CD8-positive, alpha-beta memory T cell (primary cell): ENCODE measurements around the gene CLCN4. TPM values are rescaled to one million over a fixed set of nuclear protein-coding genes. Genes with fewer than 3 reads are reported as not detected.
A peak's percentile ranks its signal among the peaks of the same experiment; 100 is the strongest.

Experiments
- CTCF ChIA-PET: fragments of 350-600 bp; sonication (Branson Sonifier 250); formaldehyde crosslinking; loops from one replicate; lab custom pipeline; 2021; ENCODE audit warnings: antibody characterized with exemption; lab: Charles Lee
- POLR2A ChIA-PET: fragments of 350-600 bp; sonication (Branson Sonifier 250); formaldehyde crosslinking; loops from one replicate; lab custom pipeline; 2021; ENCODE audit warnings: antibody characterized with exemption; lab: Charles Lee
- DNase-seq, 5 donors: peaks; one replicate each; pipeline versions ENCODE4 v3.0.0 to v3.0.0-alpha.2; 2020 to 2022; ENCODE audit warnings: mixed read lengths in 1 of 5
- H3K27ac ChIP-seq: one replicate; pipeline ENCODE4 v1.7.0; 2013; ENCODE audit warnings: low read depth, mild to moderate bottlenecking, low read length, moderate library complexity
- H3K27me3 ChIP-seq: 2 replicates; pipeline ENCODE4 v1.7.0; 2013; ENCODE audit warnings: low read length, mild to moderate bottlenecking; ENCODE audit not compliant: insufficient read depth, poor library complexity, severe bottlenecking
- H3K36me3 ChIP-seq: 2 replicates; pipeline ENCODE4 v1.7.0; 2013; ENCODE audit warnings: mild to moderate bottlenecking, low read length, moderate library complexity; ENCODE audit not compliant: insufficient read depth
- H3K4me1 ChIP-seq: 2 replicates; pipeline ENCODE4 v1.7.0; 2013; ENCODE audit warnings: mild to moderate bottlenecking, low read length, moderate library complexity; ENCODE audit not compliant: insufficient read depth
- H3K4me3 ChIP-seq: 2 replicates; pipeline ENCODE4 v1.7.0; 2013; ENCODE audit warnings: mild to moderate bottlenecking, low read length
- H3K9me3 ChIP-seq: 2 replicates; pipeline ENCODE4 v1.7.0; 2013; ENCODE audit warnings: mild to moderate bottlenecking, low read length
- H3K27ac Mint-ChIP-seq, 8 donors: one replicate each; pipeline ENCODE4 v1.8.0; 2020 to 2021; ENCODE audit warnings: mixed read lengths in 8 of 8, mild to moderate bottlenecking in 6 of 8, inconsistent platforms in 3 of 8, moderate library complexity in 3 of 8
- H3K27me3 Mint-ChIP-seq, 2 donors: one replicate each; pipeline ENCODE4 v1.8.0; 2020 to 2021; ENCODE audit warnings: mixed read lengths in 2 of 2, mild to moderate bottlenecking in 1 of 2, moderate library complexity in 1 of 2
- H3K36me3 Mint-ChIP-seq, 3 donors: one replicate each; pipeline ENCODE4 v1.8.0; 2020 to 2021; ENCODE audit warnings: mixed read lengths in 3 of 3, inconsistent platforms in 1 of 3, mild to moderate bottlenecking in 1 of 3
- H3K4me1 Mint-ChIP-seq, 3 donors: one replicate each; pipeline ENCODE4 v1.8.0; 2020 to 2021; ENCODE audit warnings: mixed read lengths in 3 of 3, inconsistent platforms in 1 of 3, mild to moderate bottlenecking in 1 of 3
- H3K4me3 Mint-ChIP-seq, 7 donors: one replicate each; pipeline ENCODE4 v1.8.0; 2020 to 2021; ENCODE audit warnings: mixed read lengths in 7 of 7, mild to moderate bottlenecking in 6 of 7, moderate library complexity in 4 of 7, inconsistent platforms in 2 of 7
- H3K9me3 Mint-ChIP-seq, 5 donors: one replicate each; pipeline ENCODE4 v1.8.0; 2020 to 2022; ENCODE audit warnings: mixed read lengths in 5 of 5, mild to moderate bottlenecking in 3 of 5, moderate library complexity in 2 of 5, inconsistent platforms in 1 of 5
- polyA plus RNA-seq: library from polyadenylated mRNA; unstranded; fragments of 300-500 nt; fragmentation: Illumina TruSeq; gene quantifications from one replicate; pipeline ENCODE4 v1.2.3, GENCODE V29; 2021
- total RNA-seq, 2 experiments: library from RNA; stranded (reverse); gene quantifications; one replicate each; pipeline ENCODE4 v1.2.3, GENCODE V29; 2021

The CLCN4 gene
- total and polyA plus RNA-seq, 3 experiments from 2014 or later: 0.04 to 0.20 TPM; not detected in 1

- H3K36me3 ChIP-seq: no peaks in the 10 kb centered on the region
- peaks cover 11 to 17% of the 10 kb centered on the region in 2 donors for H3K27me3 Mint-ChIP-seq
- H3K4me3 ChIP-seq: no peak overlapping the region
- no peaks in the 10 kb centered on the region for H3K4me1 ChIP-seq
- peaks cover 0 to 11% (median 6%) of the 10 kb centered on the region in 3 donors for H3K4me1 Mint-ChIP-seq
- ChIA-PET CTCF (no interaction called here), POLR2A (no interaction called here)
- H3K4me3 Mint-ChIP-seq: no peak overlapping the region
- H3K9me3 Mint-ChIP-seq: peaks cover 0 to 1% (median 0%) of the 10 kb centered on the region in 5 donors
- H3K27me3 ChIP-seq: no peaks in the 10 kb centered on the region
- H3K9me3 ChIP-seq: no peaks in the 10 kb centered on the region
- no peak for DNase-seq
- no peak overlapping the region for H3K27ac ChIP-seq
- H3K27ac Mint-ChIP-seq: no peak overlapping the region
- no peaks in the 10 kb centered on the region for H3K36me3 Mint-ChIP-seq
Measured at GRCh38 chrX:10169175-10169574, 12.4 kb downstream of the CLCN4 start.

GRCh38 chrX:10171249-10171648 lies 14.5 kb downstream of the CLCN4 start:
- Mint-ChIP-seq H3K27ac (no peak overlapping the region), H3K27me3 (peaks cover 20 to 22% of the 10 kb centered on the region in 2 donors), H3K36me3 (no peaks in the 10 kb centered on the region), H3K9me3 (no peaks in the 10 kb centered on the region), H3K4me3 (no peak overlapping the region), H3K4me1 (peaks cover 0 to 11% (median 6%) of the 10 kb centered on the region in 3 donors)
- POLR2A ChIA-PET: no interaction called here
- Histone ChIP-seq H3K4me3 (no peak overlapping the region), H3K9me3 (no peaks in the 10 kb centered on the region), H3K36me3 (no peaks in the 10 kb centered on the region), H3K27ac (no peak overlapping the region), H3K27me3 (no peaks in the 10 kb centered on the region), H3K4me1 (no peaks in the 10 kb centered on the region)
- CTCF ChIA-PET: no interaction called here
- DNase-seq: no peak

- peaks cover 0 to under 1% (median 0%) of the 10 kb centered on the region in 3 donors for H3K4me1 Mint-ChIP-seq
- Histone ChIP-seq H3K27ac (no peak overlapping the region), H3K4me3 (no peak overlapping the region), H3K36me3 (no peaks in the 10 kb centered on the region), H3K4me1 (no peaks in the 10 kb centered on the region), H3K27me3 (no peaks in the 10 kb centered on the region), H3K9me3 (no peaks in the 10 kb centered on the region)
- DNase-seq: no peak
- POLR2A ChIA-PET: no interaction called here
- H3K9me3 Mint-ChIP-seq: no peaks in the 10 kb centered on the region
- no peak overlapping the region for H3K27ac Mint-ChIP-seq
- H3K27me3 Mint-ChIP-seq: peaks cover 22 to 30% of the 10 kb centered on the region in 2 donors
- H3K36me3 Mint-ChIP-seq: no peaks in the 10 kb centered on the region
- CTCF ChIA-PET: no interaction called here
- H3K4me3 Mint-ChIP-seq: no peak overlapping the region
Measured at GRCh38 chrX:10172877-10173276, 16.1 kb downstream of the CLCN4 start.

- no peaks in the 10 kb centered on the region for H3K9me3 ChIP-seq
- Mint-ChIP-seq H3K27ac (no peak overlapping the region), H3K9me3 (no peaks in the 10 kb centered on the region), H3K36me3 (no peaks in the 10 kb centered on the region), H3K27me3 (peaks cover 22 to 30% of the 10 kb centered on the region in 2 donors), H3K4me1 (no peaks in the 10 kb centered on the region), H3K4me3 (no peak overlapping the region)
- H3K27me3 ChIP-seq: no peaks in the 10 kb centered on the region
- no peaks in the 10 kb centered on the region for H3K36me3 ChIP-seq
- no peak overlapping the region for H3K4me3 ChIP-seq
- no peak for DNase-seq
- ChIA-PET POLR2A (no interaction called here), CTCF (no interaction called here)
- no peaks in the 10 kb centered on the region for H3K4me1 ChIP-seq
- no peak overlapping the region for H3K27ac ChIP-seq
Measured at GRCh38 chrX:10173331-10173900, 16.6 kb downstream of the CLCN4 start.

- Histone ChIP-seq H3K36me3 (no peaks in the 10 kb centered on the region), H3K27me3 (no peaks in the 10 kb centered on the region), H3K4me1 (no peaks in the 10 kb centered on the region), H3K27ac (no peak overlapping the region), H3K9me3 (no peaks in the 10 kb centered on the region), H3K4me3 (no peak overlapping the region)
- CTCF ChIA-PET: no interaction called here
- POLR2A ChIA-PET: no interaction called here
- H3K36me3 Mint-ChIP-seq: no peaks in the 10 kb centered on the region
- H3K4me3 Mint-ChIP-seq: no peak overlapping the region
- H3K9me3 Mint-ChIP-seq: no peaks in the 10 kb centered on the region
- peaks cover 20 to 30% of the 10 kb centered on the region in 2 donors for H3K27me3 Mint-ChIP-seq
- DNase-seq: no peak
- H3K27ac Mint-ChIP-seq: no peak overlapping the region
- H3K4me1 Mint-ChIP-seq: no peaks in the 10 kb centered on the region
Measured at GRCh38 chrX:10174051-10174450, 17.3 kb downstream of the CLCN4 start.

- Mint-ChIP-seq H3K27ac (no peak overlapping the region), H3K36me3 (no peaks in the 10 kb centered on the region), H3K4me3 (no peak overlapping the region), H3K9me3 (no peaks in the 10 kb centered on the region), H3K27me3 (peaks cover 21 to 30% of the 10 kb centered on the region in 2 donors), H3K4me1 (no peaks in the 10 kb centered on the region)
- H3K9me3 ChIP-seq: no peaks in the 10 kb centered on the region
- H3K27me3 ChIP-seq: no peaks in the 10 kb centered on the region
- no peak overlapping the region for H3K27ac ChIP-seq
- H3K4me3 ChIP-seq: no peak overlapping the region
- no peak for DNase-seq
- POLR2A ChIA-PET: no interaction called here
- CTCF ChIA-PET: no interaction called here
- no peaks in the 10 kb centered on the region for H3K4me1 ChIP-seq
- H3K36me3 ChIP-seq: no peaks in the 10 kb centered on the region
Measured at GRCh38 chrX:10174810-10175209, 18.0 kb downstream of the CLCN4 start.

- Mint-ChIP-seq H3K27me3 (peaks cover 21 to 26% of the 10 kb centered on the region in 2 donors), H3K9me3 (no peaks in the 10 kb centered on the region), H3K4me1 (no peaks in the 10 kb centered on the region), H3K4me3 (no peak overlapping the region), H3K36me3 (no peaks in the 10 kb centered on the region), H3K27ac (no peak overlapping the region)
- ChIA-PET POLR2A (no interaction called here), CTCF (no interaction called here)
- Histone ChIP-seq H3K4me1 (no peaks in the 10 kb centered on the region), H3K27me3 (no peaks in the 10 kb centered on the region), H3K27ac (no peak overlapping the region), H3K36me3 (no peaks in the 10 kb centered on the region), H3K9me3 (no peaks in the 10 kb centered on the region), H3K4me3 (no peak overlapping the region)
- no peak for DNase-seq
Measured at GRCh38 chrX:10175319-10175871, 18.6 kb downstream of the CLCN4 start.

GRCh38 chrX:10176121-10177003 lies 19.6 kb downstream of the CLCN4 start:
- CTCF ChIA-PET: no interaction called here
- Mint-ChIP-seq H3K4me3 (no peak overlapping the region), H3K27ac (peak overlapping the region in 1 of 8 donors; percentile 64), H3K4me1 (no peaks in the 10 kb centered on the region), H3K27me3 (peaks cover 21 to 26% of the 10 kb centered on the region in 2 donors), H3K9me3 (no peaks in the 10 kb centered on the region), H3K36me3 (no peaks in the 10 kb centered on the region)
- Histone ChIP-seq H3K4me3 (no peak overlapping the region), H3K36me3 (no peaks in the 10 kb centered on the region), H3K4me1 (no peaks in the 10 kb centered on the region), H3K27me3 (no peaks in the 10 kb centered on the region), H3K9me3 (no peaks in the 10 kb centered on the region), H3K27ac (no peak overlapping the region)
- no peak for DNase-seq
- POLR2A ChIA-PET: no interaction called here
